Nephron (organoid): ENCODE data around the gene NKG7.

Source experiments
- H3K27ac Mint-ChIP-seq, 3 experiments: 2 replicates each; pipeline ENCODE4 v1.8.0; 2020; ENCODE audit warnings: mixed read lengths in 3 of 3, mild to moderate bottlenecking in 2 of 3, moderate library complexity in 1 of 3
- H3K27me3 Mint-ChIP-seq: 2 replicates; pipeline ENCODE4 v1.8.0; 2021; ENCODE audit warnings: low read depth, mild to moderate bottlenecking, moderate library complexity, mixed read lengths
- H3K36me3 Mint-ChIP-seq: 2 replicates; pipeline ENCODE4 v1.8.0; 2020; ENCODE audit warnings: low read depth, mixed read lengths
- H3K4me1 Mint-ChIP-seq: 2 replicates; pipeline ENCODE4 v1.8.0; 2020; ENCODE audit warnings: mixed read lengths
- H3K4me3 Mint-ChIP-seq, 3 experiments: 2 replicates each; pipeline ENCODE4 v1.8.0; 2020; ENCODE audit warnings: mild to moderate bottlenecking in 3 of 3, mixed read lengths in 3 of 3, moderate library complexity in 2 of 3
- H3K9me3 Mint-ChIP-seq: 2 replicates; pipeline ENCODE4 v1.8.0; 2020; ENCODE audit warnings: mixed read lengths
- TF ChIP-seq, protein P1 (sequence below), 3 experiments: fragments of 200-600 bp; sonication (generic); IDR thresholded peaks; one replicate each; pipeline ENCODE4 v1.5.0; 2021; ENCODE audit warnings: antibody characterized with exemption in 3 of 3; ENCODE audit not compliant: unreplicated experiment in 3 of 3

The NKG7 gene

DNA sequence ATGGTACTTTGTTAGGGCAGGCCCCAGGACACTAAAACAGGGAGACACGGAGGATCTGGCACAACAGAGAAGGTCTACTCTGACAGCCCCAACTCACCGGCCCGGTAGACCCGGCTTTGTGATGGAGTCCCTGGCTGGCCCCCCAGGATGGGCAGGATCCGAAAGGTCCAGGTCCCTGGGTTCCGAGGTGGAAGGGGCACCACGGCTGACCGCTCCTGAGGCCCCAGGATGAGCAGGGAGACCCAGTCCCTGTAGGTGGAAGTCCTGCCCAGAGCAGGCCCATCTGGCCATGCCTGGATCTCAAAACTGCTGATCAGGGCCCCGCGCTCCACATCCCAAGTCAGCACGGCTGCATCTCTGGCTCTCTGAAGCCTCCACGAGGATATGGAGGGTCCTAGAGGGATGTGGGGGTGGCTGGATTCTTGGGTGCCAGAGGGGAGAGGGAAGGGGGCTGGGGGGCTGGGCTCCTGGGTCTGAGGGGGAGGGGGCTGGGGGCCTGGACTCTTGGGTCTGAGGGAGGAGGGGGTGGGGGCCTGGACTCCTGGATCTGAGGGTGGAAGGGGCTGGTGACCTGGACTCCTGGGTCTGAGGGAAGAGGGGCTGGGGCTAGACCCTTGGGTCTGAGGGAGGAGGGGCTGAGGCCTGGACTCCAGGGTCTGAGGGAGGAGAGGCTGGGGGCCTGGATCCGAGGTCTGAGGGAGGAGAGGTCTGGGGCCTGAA is 35.2 kb downstream of the NKG7 start:
- H3K27me3 Mint-ChIP-seq = peaks cover 13% of the 10 kb centered on the region
- no peak overlapping the region for H3K27ac Mint-ChIP-seq
- TF ChIP-seq, protein P1, sequence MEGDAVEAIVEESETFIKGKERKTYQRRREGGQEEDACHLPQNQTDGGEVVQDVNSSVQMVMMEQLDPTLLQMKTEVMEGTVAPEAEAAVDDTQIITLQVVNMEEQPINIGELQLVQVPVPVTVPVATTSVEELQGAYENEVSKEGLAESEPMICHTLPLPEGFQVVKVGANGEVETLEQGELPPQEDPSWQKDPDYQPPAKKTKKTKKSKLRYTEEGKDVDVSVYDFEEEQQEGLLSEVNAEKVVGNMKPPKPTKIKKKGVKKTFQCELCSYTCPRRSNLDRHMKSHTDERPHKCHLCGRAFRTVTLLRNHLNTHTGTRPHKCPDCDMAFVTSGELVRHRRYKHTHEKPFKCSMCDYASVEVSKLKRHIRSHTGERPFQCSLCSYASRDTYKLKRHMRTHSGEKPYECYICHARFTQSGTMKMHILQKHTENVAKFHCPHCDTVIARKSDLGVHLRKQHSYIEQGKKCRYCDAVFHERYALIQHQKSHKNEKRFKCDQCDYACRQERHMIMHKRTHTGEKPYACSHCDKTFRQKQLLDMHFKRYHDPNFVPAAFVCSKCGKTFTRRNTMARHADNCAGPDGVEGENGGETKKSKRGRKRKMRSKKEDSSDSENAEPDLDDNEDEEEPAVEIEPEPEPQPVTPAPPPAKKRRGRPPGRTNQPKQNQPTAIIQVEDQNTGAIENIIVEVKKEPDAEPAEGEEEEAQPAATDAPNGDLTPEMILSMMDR (IDR thresholded peaks at IDR 0.05; ENCODE audit: unreplicated experiment in 3 of 3) = no peak
- peaks cover 17% of the 10 kb centered on the region for H3K36me3 Mint-ChIP-seq
- no peak overlapping the region for H3K4me3 Mint-ChIP-seq
- H3K4me1 Mint-ChIP-seq = peaks cover 10% of the 10 kb centered on the region
- no peaks in the 10 kb centered on the region for H3K9me3 Mint-ChIP-seq

GRCh38 chr19:51333836-51334460 is 38.5 kb downstream of the NKG7 start:
- no peak overlapping the region for H3K27ac Mint-ChIP-seq
- H3K27me3 Mint-ChIP-seq = peaks cover 6% of the 10 kb centered on the region
- H3K36me3 Mint-ChIP-seq = peaks cover 42% of the 10 kb centered on the region
- TF ChIP-seq, protein P1 (IDR thresholded peaks at IDR 0.05; ENCODE audit: unreplicated experiment in 3 of 3) = no peak
- peaks cover 3% of the 10 kb centered on the region for H3K9me3 Mint-ChIP-seq
- H3K4me3 Mint-ChIP-seq = no peak overlapping the region
- no peaks in the 10 kb centered on the region for H3K4me1 Mint-ChIP-seq

- Mint-ChIP-seq H3K27ac (no peak overlapping the region), H3K4me3 (no peak overlapping the region), H3K4me1 (peaks cover 4% of the 10 kb centered on the region), H3K9me3 (peaks cover 3% of the 10 kb centered on the region), H3K36me3 (peaks cover 46% of the 10 kb centered on the region), H3K27me3 (peaks cover 6% of the 10 kb centered on the region)
- TF ChIP-seq, protein P1 (IDR thresholded peaks at IDR 0.05; ENCODE audit: unreplicated experiment in 3 of 3) = no peak
Observed at GRCh38 chr19:51331716-51332115, 40.7 kb downstream of the NKG7 start.

DNA sequence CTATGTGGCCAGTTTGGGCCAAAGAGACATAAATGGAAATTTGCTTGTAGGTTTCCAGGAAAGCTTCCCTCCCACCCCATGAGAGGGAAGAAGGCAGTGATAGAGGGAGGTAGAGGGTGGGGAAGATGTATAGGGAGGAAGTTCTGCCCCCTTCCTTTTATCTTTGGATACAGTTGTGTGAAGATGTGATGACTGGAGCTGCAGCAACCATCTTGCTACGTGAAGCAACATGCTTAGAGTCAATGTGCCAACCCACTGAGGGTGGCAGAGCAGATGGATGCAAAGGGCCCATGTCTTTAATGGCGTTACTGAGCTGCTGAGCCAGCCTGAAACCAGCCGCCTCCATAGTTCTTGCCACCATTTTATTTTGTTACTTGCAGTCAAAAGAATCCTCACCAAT is 41.3 kb downstream of the NKG7 start:
- Mint-ChIP-seq H3K4me3 (no peak overlapping the region), H3K4me1 (peaks cover 4% of the 10 kb centered on the region), H3K9me3 (peaks cover 3% of the 10 kb centered on the region), H3K27ac (no peak overlapping the region), H3K36me3 (peaks cover 47% of the 10 kb centered on the region), H3K27me3 (peaks cover 8% of the 10 kb centered on the region)
- TF ChIP-seq, protein P1 (IDR thresholded peaks at IDR 0.05; ENCODE audit: unreplicated experiment in 3 of 3) = no peak

DNA sequence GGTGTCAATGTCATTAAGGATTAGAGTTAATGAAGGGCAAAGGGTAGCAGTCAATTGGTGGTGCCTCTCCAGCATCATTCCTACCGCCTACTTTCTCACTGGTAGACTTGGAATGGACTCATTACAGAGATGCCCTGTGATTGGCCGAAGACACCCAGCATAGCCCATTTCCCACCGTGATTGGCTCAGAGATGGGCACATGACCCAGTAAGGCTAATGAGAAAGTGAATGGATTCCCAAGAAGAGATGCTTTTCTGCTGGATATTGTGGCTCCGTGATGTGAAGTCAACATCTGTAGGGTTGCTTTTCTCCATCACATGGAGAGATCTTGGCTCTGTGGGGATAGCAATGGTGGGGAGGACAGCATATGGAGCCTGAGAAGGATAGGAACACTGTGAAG is 42.1 kb downstream of the NKG7 start:
- Mint-ChIP-seq H3K27me3 (peaks cover 17% of the 10 kb centered on the region), H3K4me1 (peaks cover 4% of the 10 kb centered on the region), H3K27ac (no peak overlapping the region), H3K36me3 (peaks cover 52% of the 10 kb centered on the region), H3K4me3 (no peak overlapping the region), H3K9me3 (peaks cover 3% of the 10 kb centered on the region)
- TF ChIP-seq, protein P1 (IDR thresholded peaks at IDR 0.05; ENCODE audit: unreplicated experiment in 3 of 3) = no peak

DNA sequence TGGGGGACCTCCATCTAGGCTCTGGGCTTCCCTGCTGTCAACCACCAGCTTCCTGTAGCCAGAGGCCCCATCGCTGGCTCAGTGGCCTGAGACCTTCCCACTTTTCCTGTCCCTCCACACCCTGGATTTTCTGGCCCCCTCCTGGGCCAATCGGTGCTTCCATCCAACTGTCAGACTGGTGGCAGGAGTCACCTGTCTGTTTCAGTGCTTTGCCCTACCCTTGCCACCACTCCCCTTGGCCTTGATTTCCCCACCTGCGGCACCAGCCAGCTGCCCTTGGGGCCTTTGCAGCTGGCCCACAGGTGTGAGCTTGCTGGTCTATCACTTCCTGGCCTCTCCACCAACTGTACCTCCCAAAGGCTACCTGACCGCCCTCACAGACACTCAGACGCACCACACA is 43.0 kb downstream of the NKG7 start:
- TF ChIP-seq, protein P1 (IDR thresholded peaks at IDR 0.05; ENCODE audit: unreplicated experiment in 3 of 3) = no peak
- Mint-ChIP-seq H3K36me3 (peaks cover 47% of the 10 kb centered on the region), H3K4me1 (peaks cover 4% of the 10 kb centered on the region), H3K27me3 (peaks cover 17% of the 10 kb centered on the region), H3K27ac (no peak overlapping the region), H3K4me3 (no peak overlapping the region), H3K9me3 (peaks cover 3% of the 10 kb centered on the region)
